ENCODE data around the gene MPST. TPM values are rescaled to one million over a fixed set of nuclear protein-coding genes. Genes with fewer than 3 reads are reported as not detected.
A peak's percentile ranks its signal among the peaks of the same experiment; 100 is the strongest.

Gene MPST
- total RNA-seq, 1 experiment from 2014 or later, result 68.6 TPM

GRCh38 chr22:36977947-36978660 is 41.4 kb upstream of the MPST start:
- ChIA-PET CTCF (interaction anchor here (0.6 to 2.6 kb wide), 18 partner anchors 9 to 457 kb away, joined by 3 to 23 read pairs (median 5); partner anchors contain the start of gene IFT27), POLR2A (interaction anchor here (1.2 to 4.1 kb wide), 3 partner anchors 9 to 449 kb away, joined by 3 to 16 read pairs (median 3); partner anchors contain the start of gene EIF3D), RAD21 (ENCODE audit: low non-redundant PET in 1 of 2, low total read pairs in 2 of 2, uncharacterized antibody in 2 of 2, unreplicated experiment in 2 of 2) (interaction anchor here in 1 of 2 experiments (1.0 kb wide), 1 partner anchor 14 kb away, joined by 3 read pairs; no protein-coding TSS in a partner anchor)
- intact Hi-C loops (cut with micrococcal nuclease), result loop anchor here (1.0 to 5.0 kb wide), 4 partner anchors 106 to 431 kb away; no protein-coding TSS in a partner anchor
- Histone ChIP-seq H3K36me3 (ENCODE audit: control insufficient read depth in 1 of 2, insufficient read depth in 2 of 2, low read length in 2 of 2) (no peaks in the 10 kb centered on the region), H3K9me3 (ENCODE audit: control insufficient read depth in 1 of 2, insufficient read depth in 1 of 2, low read depth in 1 of 2, low read length in 2 of 2) (no peaks in the 10 kb centered on the region), H3K79me2 (ENCODE audit: insufficient read depth, low read length) (no peaks in the 10 kb centered on the region), H4K20me1 (ENCODE audit: insufficient read depth) (no peaks in the 10 kb centered on the region), H2AFZ (ENCODE audit: low read depth, low read length, poor library complexity, severe bottlenecking) (peak overlapping the region; percentile 94), H3K4me1 (ENCODE audit: control insufficient read depth in 1 of 2, insufficient read depth in 2 of 2, low read length in 2 of 2) (peaks cover 5 to 12% of the 10 kb centered on the region in 2 experiments), H3K27me3 (ENCODE audit: insufficient read depth, low read length) (no peaks in the 10 kb centered on the region), H3K4me2 (ENCODE audit: low read length) (peak overlapping the region; percentile 73), H3K4me3 (replicated peaks in 1 of 2; ENCODE audit: low read depth in 1 of 2, low read length in 2 of 2) (peak overlapping the region; percentile 35 to 48), H3K9me2 (ENCODE audit: insufficient read depth) (no peaks in the 10 kb centered on the region), H3K9ac (ENCODE audit: low read length) (peak overlapping the region; percentile 31; the same call in 1 of the 2 replicates), H3K27ac (ENCODE audit: low read depth, low read length) (no peak overlapping the region)
- ATAC-seq (peak; percentile 88), DNase-seq (ENCODE audit: low read depth, low spot score) (peak; percentile 70)
- TF ChIP-seq CBX3 (IDR thresholded peaks at IDR 0.05; ENCODE audit: low read depth), result 0 out of 2 replicates have a peak, but pooled peaks have one; percentile 19
- no peak for TF ChIP-seq SP1 (IDR thresholded peaks at IDR 0.05; ENCODE audit: low read depth)
- TF ChIP-seq POLR2AphosphoS5 (IDR thresholded peaks at IDR 0.05; ENCODE audit: low read depth, low read length), result peak; percentile 64; the same call in 1 of the 2 replicates
- peak; percentile 96 for TF ChIP-seq RAD21 (IDR thresholded peaks at IDR 0.05; ENCODE audit: low read depth)
- TF ChIP-seq, protein P1, sequence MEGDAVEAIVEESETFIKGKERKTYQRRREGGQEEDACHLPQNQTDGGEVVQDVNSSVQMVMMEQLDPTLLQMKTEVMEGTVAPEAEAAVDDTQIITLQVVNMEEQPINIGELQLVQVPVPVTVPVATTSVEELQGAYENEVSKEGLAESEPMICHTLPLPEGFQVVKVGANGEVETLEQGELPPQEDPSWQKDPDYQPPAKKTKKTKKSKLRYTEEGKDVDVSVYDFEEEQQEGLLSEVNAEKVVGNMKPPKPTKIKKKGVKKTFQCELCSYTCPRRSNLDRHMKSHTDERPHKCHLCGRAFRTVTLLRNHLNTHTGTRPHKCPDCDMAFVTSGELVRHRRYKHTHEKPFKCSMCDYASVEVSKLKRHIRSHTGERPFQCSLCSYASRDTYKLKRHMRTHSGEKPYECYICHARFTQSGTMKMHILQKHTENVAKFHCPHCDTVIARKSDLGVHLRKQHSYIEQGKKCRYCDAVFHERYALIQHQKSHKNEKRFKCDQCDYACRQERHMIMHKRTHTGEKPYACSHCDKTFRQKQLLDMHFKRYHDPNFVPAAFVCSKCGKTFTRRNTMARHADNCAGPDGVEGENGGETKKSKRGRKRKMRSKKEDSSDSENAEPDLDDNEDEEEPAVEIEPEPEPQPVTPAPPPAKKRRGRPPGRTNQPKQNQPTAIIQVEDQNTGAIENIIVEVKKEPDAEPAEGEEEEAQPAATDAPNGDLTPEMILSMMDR (IDR thresholded peaks at IDR 0.05 in 2 of 3, conservative IDR thresholded peaks at IDR 0.05 in 1 of 3; ENCODE audit: borderline replicate concordance in 1 of 3, insufficient read depth in 1 of 3, low read depth in 2 of 3, low read length in 2 of 3), result peak; percentile 80 to 97 (median 92)
- TF ChIP-seq ZFX (IDR thresholded peaks at IDR 0.05), result no peak
- TF ChIP-seq, protein P2, sequence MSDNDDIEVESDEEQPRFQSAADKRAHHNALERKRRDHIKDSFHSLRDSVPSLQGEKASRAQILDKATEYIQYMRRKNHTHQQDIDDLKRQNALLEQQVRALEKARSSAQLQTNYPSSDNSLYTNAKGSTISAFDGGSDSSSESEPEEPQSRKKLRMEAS (IDR thresholded peaks at IDR 0.05), result peak; percentile 7; the same call in 1 of the 2 replicates
- no peak for TF ChIP-seq EGR1 (IDR thresholded peaks at IDR 0.05; ENCODE audit: low read depth)
- TF ChIP-seq POLR2A (IDR thresholded peaks at IDR 0.05; ENCODE audit: borderline replicate concordance, extremely low read depth, insufficient read depth, insufficient read length), result peak; percentile 41
- TF ChIP-seq YY1 (IDR thresholded peaks at IDR 0.05; ENCODE audit: extremely low read depth, insufficient replicate concordance, low read depth, low read length), result no peak
- BruUV-seq (replicated peaks), result no TSS peak
